Activated naive CD4-positive, alpha-beta T cell treated with anti-CD3 and anti-CD28 coated beads for 36 hours (primary cell): ENCODE data around the gene ABCF3. TPM values are rescaled to one million over a fixed set of nuclear protein-coding genes. Genes with fewer than 3 reads are reported as not detected.

Source experiments
- CTCF ChIA-PET: fragments of 350-600 bp; sonication (Branson Sonifier 250); formaldehyde crosslinking; loops from one replicate; lab custom pipeline; 2021; ENCODE audit warnings: antibody characterized with exemption; lab: Charles Lee
- DNase-seq: peaks from one replicate; pipeline ENCODE4 v3.0.0-alpha.2; 2020
- H3K27ac Mint-ChIP-seq: one replicate; pipeline ENCODE4 v1.8.0; 2021; ENCODE audit warnings: mild to moderate bottlenecking, mixed read lengths
- H3K27me3 Mint-ChIP-seq: one replicate; pipeline ENCODE4 v1.8.0; 2021; ENCODE audit warnings: low read depth, mixed read lengths
- H3K36me3 Mint-ChIP-seq: one replicate; pipeline ENCODE4 v1.8.0; 2021; ENCODE audit warnings: low read depth, mixed read lengths
- H3K4me1 Mint-ChIP-seq: one replicate; pipeline ENCODE4 v1.8.0; 2021; ENCODE audit warnings: low read depth, mixed read lengths
- H3K4me3 Mint-ChIP-seq: one replicate; pipeline ENCODE4 v1.8.0; 2021; ENCODE audit warnings: mild to moderate bottlenecking, moderate library complexity, mixed read lengths
- H3K9me3 Mint-ChIP-seq: one replicate; pipeline ENCODE4 v1.8.0; 2021; ENCODE audit warnings: mixed read lengths
- intact Hi-C: fragments of 100-400 bp; cut with micrococcal nuclease; formaldehyde crosslinking; loops from one replicate; pipeline ENCODE4 v1.15.1; 2023
- total RNA-seq, 2 experiments: library from RNA; stranded (reverse); gene quantifications; one replicate each; pipeline ENCODE4 v1.2.3, GENCODE V29; 2021

ABCF3 gene
- total RNA-seq, 2 experiments from 2014 or later: 38.5 to 39.1 TPM

- H3K27me3 Mint-ChIP-seq: no peaks in the 10 kb centered on the region
- H3K4me3 Mint-ChIP-seq: no peak overlapping the region
- no peak for DNase-seq
- H3K9me3 Mint-ChIP-seq: no peaks in the 10 kb centered on the region
- CTCF ChIA-PET: no interaction called here
- intact Hi-C loops: no loop called here
- peaks cover 23% of the 10 kb centered on the region for H3K36me3 Mint-ChIP-seq
- H3K27ac Mint-ChIP-seq: no peak overlapping the region
- peaks cover 29% of the 10 kb centered on the region for H3K4me1 Mint-ChIP-seq
Observed at GRCh38 chr3:184177767-184178306, 8.2 kb upstream of the ABCF3 start.

GRCh38 chr3:184178521-184179138 lies 7.4 kb upstream of the ABCF3 start:
- H3K27ac Mint-ChIP-seq: no peak overlapping the region
- H3K36me3 Mint-ChIP-seq: peaks cover 24% of the 10 kb centered on the region
- H3K27me3 Mint-ChIP-seq: no peaks in the 10 kb centered on the region
- intact Hi-C loops: no loop called here
- no peak for DNase-seq
- H3K9me3 Mint-ChIP-seq: no peaks in the 10 kb centered on the region
- no peak overlapping the region for H3K4me3 Mint-ChIP-seq
- CTCF ChIA-PET: interaction anchor here (0.8 kb wide), 1 partner anchor 34 kb away, joined by 4 read pairs; no protein-coding TSS in a partner anchor
- peaks cover 29% of the 10 kb centered on the region for H3K4me1 Mint-ChIP-seq

DNA sequence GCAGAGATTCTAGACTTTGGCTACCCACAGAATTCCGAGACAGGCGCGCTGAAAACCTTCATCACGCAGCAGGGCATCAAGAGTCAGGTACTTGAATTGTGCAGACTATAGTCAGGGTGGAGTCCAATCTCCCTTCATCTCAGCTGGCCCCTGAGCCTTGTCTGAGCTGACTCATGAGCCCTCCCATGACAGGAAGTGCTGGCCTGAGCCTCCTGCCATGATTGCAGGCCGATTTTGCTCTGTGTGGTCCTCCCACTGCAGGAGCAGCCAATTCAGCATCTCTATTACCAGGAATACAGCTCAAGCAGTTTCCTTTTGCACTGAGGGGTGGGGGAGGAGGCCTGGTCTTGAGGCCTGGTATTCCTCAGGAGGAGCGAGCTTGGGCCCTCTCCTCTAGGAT lies 5.8 kb upstream of the ABCF3 start:
- Mint-ChIP-seq H3K4me3 (no peak overlapping the region), H3K9me3 (no peaks in the 10 kb centered on the region), H3K4me1 (peaks cover 30% of the 10 kb centered on the region), H3K27ac (no peak overlapping the region), H3K36me3 (peaks cover 34% of the 10 kb centered on the region), H3K27me3 (no peaks in the 10 kb centered on the region)
- CTCF ChIA-PET: interaction anchor here (0.5 to 1.3 kb wide), 2 partner anchors 70 to 165 kb away, joined by 3 read pairs; partner anchors contain the start of gene EEF1AKMT4
- intact Hi-C loops: no loop called here
- no peak for DNase-seq

GRCh38 chr3:184181596-184181995 lies 4.4 kb upstream of the ABCF3 start:
- Mint-ChIP-seq H3K36me3 (peaks cover 37% of the 10 kb centered on the region), H3K27ac (no peak overlapping the region), H3K9me3 (no peaks in the 10 kb centered on the region), H3K27me3 (no peaks in the 10 kb centered on the region), H3K4me1 (peaks cover 22% of the 10 kb centered on the region), H3K4me3 (no peak overlapping the region)
- CTCF ChIA-PET: interaction anchor here (0.6 to 0.9 kb wide), 3 partner anchors 33 to 296 kb away, joined by 3 read pairs; no protein-coding TSS in a partner anchor
- DNase-seq: no peak
- intact Hi-C loops: no loop called here

- Mint-ChIP-seq H3K36me3 (peaks cover 38% of the 10 kb centered on the region), H3K9me3 (no peaks in the 10 kb centered on the region), H3K27ac (no peak overlapping the region), H3K4me1 (peaks cover 24% of the 10 kb centered on the region), H3K4me3 (no peak overlapping the region), H3K27me3 (no peaks in the 10 kb centered on the region)
- intact Hi-C loops: loop anchor here (2.0 kb wide), 1 partner anchor 179 kb away; no protein-coding TSS in a partner anchor
- no peak for DNase-seq
- CTCF ChIA-PET: interaction anchor here (0.6 to 1.7 kb wide), 2 partner anchors 44 to 585 kb away, joined by 3 to 7 read pairs; no protein-coding TSS in a partner anchor
Observed at GRCh38 chr3:184183679-184184078, 2.3 kb upstream of the ABCF3 start.

DNA sequence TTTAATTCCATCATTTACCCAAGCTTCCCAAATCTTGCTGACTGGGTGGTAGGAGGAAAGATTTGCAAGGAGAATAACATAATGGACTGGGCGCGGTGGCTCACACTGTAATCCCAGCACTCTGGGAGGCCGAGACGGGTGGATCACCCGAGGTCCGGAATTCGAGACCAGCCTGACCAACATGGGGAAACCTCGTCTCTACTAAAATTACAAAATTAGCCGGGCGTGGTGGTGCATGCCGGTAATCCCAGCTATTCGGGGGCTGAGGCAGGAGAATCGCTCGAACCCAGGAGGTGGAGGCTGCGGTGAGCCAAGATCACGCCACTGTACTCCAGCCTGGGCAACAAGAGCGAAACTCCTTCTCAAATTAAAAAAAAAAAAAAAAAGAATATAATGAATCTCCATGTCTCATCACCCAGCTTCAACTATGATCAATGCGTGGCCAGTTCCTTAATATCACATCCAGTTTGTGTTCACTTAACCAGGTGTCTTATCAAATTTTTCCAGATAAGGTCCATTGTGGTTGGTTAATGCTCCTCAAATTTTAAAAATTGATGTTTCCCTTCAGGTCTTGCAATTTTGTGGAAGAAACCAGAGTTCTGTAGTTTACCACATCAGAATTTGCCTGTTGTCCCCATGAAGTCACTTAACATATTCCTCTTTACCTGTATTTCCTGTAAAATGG lies 1.3 kb upstream of the ABCF3 start:
- peak overlapping the region; percentile 88 for H3K27ac Mint-ChIP-seq
- H3K36me3 Mint-ChIP-seq: peaks cover 38% of the 10 kb centered on the region
- intact Hi-C loops: loop anchor here (1.0 to 5.0 kb wide), 3 partner anchors 10 to 717 kb away; partner anchors contain the start of gene AP2M1
- H3K9me3 Mint-ChIP-seq: no peaks in the 10 kb centered on the region
- CTCF ChIA-PET: interaction anchor here (1.7 kb wide), 1 partner anchor 43 kb away, joined by 7 read pairs; no protein-coding TSS in a partner anchor
- H3K27me3 Mint-ChIP-seq: no peaks in the 10 kb centered on the region
- H3K4me1 Mint-ChIP-seq: peaks cover 28% of the 10 kb centered on the region
- DNase-seq: no peak
- peak overlapping the region; percentile 94 for H3K4me3 Mint-ChIP-seq

GRCh38 chr3:184185461-184186183 lies 377 bp upstream of the ABCF3 start:
- H3K27ac Mint-ChIP-seq: peak overlapping the region; percentile 92
- H3K4me1 Mint-ChIP-seq: peaks cover 28% of the 10 kb centered on the region
- H3K9me3 Mint-ChIP-seq: no peaks in the 10 kb centered on the region
- H3K27me3 Mint-ChIP-seq: no peaks in the 10 kb centered on the region
- peaks cover 39% of the 10 kb centered on the region for H3K36me3 Mint-ChIP-seq
- DNase-seq: peak; percentile 99
- intact Hi-C loops: loop anchor here (1.0 to 5.0 kb wide), 8 partner anchors 11 to 718 kb away; partner anchors contain the start of genes AP2M1, DVL3, EEF1AKMT4 and EIF2B5
- CTCF ChIA-PET: interaction anchor here (1.0 to 2.2 kb wide), 3 partner anchors 42 to 66 kb away, joined by 3 to 13 read pairs (median 3); no protein-coding TSS in a partner anchor
- H3K4me3 Mint-ChIP-seq: peak overlapping the region; percentile 94

DNA sequence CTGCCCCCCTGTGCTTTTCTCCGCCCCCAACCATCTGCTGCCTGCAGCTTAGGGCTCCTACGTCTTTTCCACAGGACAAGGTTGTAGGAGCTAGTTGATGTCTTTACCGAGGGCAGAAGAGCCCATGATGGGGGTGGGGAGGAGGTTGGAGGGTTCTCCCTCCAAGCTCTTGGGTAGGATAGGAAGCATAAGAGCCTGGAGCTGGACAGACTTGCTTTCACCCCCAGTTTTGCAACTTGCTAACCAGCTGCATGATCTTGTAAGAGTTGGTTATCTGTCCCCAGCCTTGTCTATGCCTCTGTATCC lies 856 bp downstream of the ABCF3 start:
- peaks cover 39% of the 10 kb centered on the region for H3K36me3 Mint-ChIP-seq
- intact Hi-C loops: loop anchor here (1.0 to 5.0 kb wide), 6 partner anchors 32 to 720 kb away; partner anchors contain the start of genes DVL3, EEF1AKMT4, EIF2B5 and PSMD2
- peak overlapping the region; percentile 94 for H3K4me3 Mint-ChIP-seq
- H3K9me3 Mint-ChIP-seq: no peaks in the 10 kb centered on the region
- no peaks in the 10 kb centered on the region for H3K27me3 Mint-ChIP-seq
- peak overlapping the region; percentile 3 for H3K27ac Mint-ChIP-seq
- H3K4me1 Mint-ChIP-seq: peaks cover 28% of the 10 kb centered on the region
- CTCF ChIA-PET: interaction anchor here (1.0 to 2.2 kb wide), 3 partner anchors 41 to 63 kb away, joined by 3 to 13 read pairs (median 3); partner anchors contain the start of gene EEF1AKMT4
- no peak for DNase-seq

- H3K9me3 Mint-ChIP-seq: no peaks in the 10 kb centered on the region
- no peak overlapping the region for H3K4me3 Mint-ChIP-seq
- peaks cover 35% of the 10 kb centered on the region for H3K36me3 Mint-ChIP-seq
- peaks cover 28% of the 10 kb centered on the region for H3K4me1 Mint-ChIP-seq
- no peak overlapping the region for H3K27ac Mint-ChIP-seq
- CTCF ChIA-PET: no interaction called here
- H3K27me3 Mint-ChIP-seq: no peaks in the 10 kb centered on the region
- intact Hi-C loops: loop anchor here (5.0 kb wide), 1 partner anchor 721 kb away; no protein-coding TSS in a partner anchor
- DNase-seq: no peak
Observed at GRCh38 chr3:184188080-184188479, 2.1 kb downstream of the ABCF3 start.

- H3K27ac Mint-ChIP-seq: no peak overlapping the region
- intact Hi-C loops: loop anchor here (5.0 kb wide), 1 partner anchor 722 kb away; no protein-coding TSS in a partner anchor
- H3K9me3 Mint-ChIP-seq: no peaks in the 10 kb centered on the region
- no peaks in the 10 kb centered on the region for H3K27me3 Mint-ChIP-seq
- CTCF ChIA-PET: no interaction called here
- peaks cover 28% of the 10 kb centered on the region for H3K4me1 Mint-ChIP-seq
- no peak for DNase-seq
- H3K36me3 Mint-ChIP-seq: peaks cover 31% of the 10 kb centered on the region
- H3K4me3 Mint-ChIP-seq: no peak overlapping the region
Observed at GRCh38 chr3:184189421-184189820, 3.4 kb downstream of the ABCF3 start.

DNA sequence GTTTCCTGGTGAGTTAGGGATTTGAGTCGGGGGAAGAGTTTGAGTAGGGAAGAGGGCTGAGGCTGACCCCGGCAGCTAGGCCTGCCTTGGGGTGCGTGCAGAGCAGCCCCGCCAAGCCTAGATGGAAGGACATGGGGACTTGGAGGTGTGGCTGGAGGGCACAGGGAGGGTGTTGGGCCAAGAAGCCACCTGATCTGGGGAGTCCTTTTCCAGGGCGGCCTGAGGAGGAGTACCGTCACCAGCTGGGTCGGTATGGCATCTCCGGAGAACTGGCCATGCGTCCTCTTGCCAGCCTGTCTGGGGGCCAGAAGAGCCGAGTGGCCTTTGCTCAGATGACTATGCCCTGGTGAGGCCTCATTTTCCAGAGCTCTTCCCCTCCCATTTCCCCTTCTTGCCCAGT lies 6.9 kb downstream of the ABCF3 start:
- no peak for DNase-seq
- peaks cover 10% of the 10 kb centered on the region for H3K4me1 Mint-ChIP-seq
- no peaks in the 10 kb centered on the region for H3K9me3 Mint-ChIP-seq
- no peaks in the 10 kb centered on the region for H3K27me3 Mint-ChIP-seq
- intact Hi-C loops: no loop called here
- H3K36me3 Mint-ChIP-seq: peaks cover 19% of the 10 kb centered on the region
- H3K4me3 Mint-ChIP-seq: no peak overlapping the region
- no peak overlapping the region for H3K27ac Mint-ChIP-seq
- CTCF ChIA-PET: interaction anchor here (5.8 kb wide), 1 partner anchor 35 kb away, joined by 23 read pairs; no protein-coding TSS in a partner anchor
